Uterus (tissue), 4 donors: ENCODE measurements around the gene UBN1. TPM values are rescaled to one million over a fixed set of nuclear protein-coding genes. Genes with fewer than 3 reads are reported as not detected.
"Not testable (repeated sequence)": the region's sequence is repeated elsewhere in the genome, so short reads cannot be mapped to it uniquely, and the experiment has no call there.

Experiments used
- DNase-seq, 2 donors: peaks; one replicate each; pipeline ENCODE4 v3.0.0-alpha.2; 2019 to 2020
- H3K27ac ChIP-seq, 2 donors: fragments of 200-600 bp; sonication (generic); 1 replicate in 1 of 2; 2 replicates in 1 of 2; pipeline ENCODE4 v1.5.1; 2016 to 2018
- H3K27me3 ChIP-seq, 2 donors: fragments of 200-600 bp; sonication (generic); one replicate each; pipeline ENCODE4 v1.5.1; 2018 to 2019; ENCODE audit warnings: control low read depth in 1 of 2
- H3K36me3 ChIP-seq, 2 donors: fragments of 200-600 bp; sonication (generic); one replicate each; pipeline ENCODE4 v1.5.1; 2019; ENCODE audit warnings: control low read depth in 1 of 2
- H3K4me1 ChIP-seq, 2 donors: fragments of 200-600 bp; sonication (generic); one replicate each; pipeline ENCODE4 v1.5.1; 2018 to 2019; ENCODE audit warnings: control low read depth in 1 of 2
- H3K4me3 ChIP-seq, 2 donors: fragments of 200-600 bp; sonication (generic); 1 replicate in 1 of 2; 2 replicates in 1 of 2; pipeline ENCODE4 v1.5.1; 2018 to 2019; ENCODE audit warnings: mild to moderate bottlenecking in 1 of 2
- H3K9me3 ChIP-seq, 2 donors: fragments of 200-600 bp; sonication (generic); one replicate each; pipeline ENCODE4 v1.5.1; 2019; ENCODE audit warnings: control low read depth in 1 of 2
- CTCF ChIP-seq, 4 experiments: fragments of 200-600 bp in 2 of 4; fragments of 450-650 bp in 2 of 4; sonication (generic) in 2 of 4; IDR thresholded peaks; one replicate each; pipeline ENCODE4 v1.5.1; 2016 to 2019; ENCODE audit warnings: antibody characterized with exemption in 4 of 4, mild to moderate bottlenecking in 2 of 4, moderate library complexity in 1 of 4
- POLR2A ChIP-seq, 2 donors: fragments of 450-650 bp; IDR thresholded peaks; one replicate each; pipeline ENCODE4 v1.6.1; 2016; ENCODE audit warnings: antibody characterized with exemption in 2 of 2, mild to moderate bottlenecking in 1 of 2, moderate library complexity in 1 of 2
- intact Hi-C: fragments of 100-400 bp; cut with DNase I; formaldehyde crosslinking; loops from one replicate; pipeline ENCODE4 v1.15.1; 2023; ENCODE audit warnings: low total_unique reads
- total RNA-seq, 4 donors: library from RNA; depleted of rRNA in 3 of 4; stranded (reverse); fragments of >200 nt in 3 of 4; gene quantifications; one replicate each; pipeline versions ENCODE4 v1.1.0 to v1.2.4, GENCODE V29; 2014 to 2023
- donor health status: DM: yes; HTN: yes; CAD: no.

UBN1 gene
- total RNA-seq, 4 donors from 2014 or later: 4.9 to 56.2 (median 33.4) TPM

- Histone ChIP-seq H3K4me3 (no peak overlapping the region), H3K9me3 (no peaks in the 10 kb centered on the region), H3K27me3 (no peaks in the 10 kb centered on the region), H3K4me1 (no peaks in the 10 kb centered on the region), H3K36me3 (no peaks in the 10 kb centered on the region), H3K27ac (no peak overlapping the region)
- no peak for TF ChIP-seq POLR2A (IDR thresholded peaks at IDR 0.05)
- TF ChIP-seq CTCF (IDR thresholded peaks at IDR 0.05): no peak
- intact Hi-C loops: no loop called here
- no peak for DNase-seq
Observed at GRCh38 chr16:4894276-4895150, 47.2 kb downstream of the UBN1 start.

GRCh38 chr16:4895366-4895765, 48.1 kb downstream of the UBN1 start:
- Histone ChIP-seq H3K4me1 (no peaks in the 10 kb centered on the region), H3K36me3 (no peaks in the 10 kb centered on the region), H3K27ac (no peak overlapping the region), H3K9me3 (no peaks in the 10 kb centered on the region), H3K27me3 (no peaks in the 10 kb centered on the region), H3K4me3 (no peak overlapping the region)
- TF ChIP-seq POLR2A (IDR thresholded peaks at IDR 0.05) (no peak), CTCF (IDR thresholded peaks at IDR 0.05) (no peak)
- no peak for DNase-seq
- intact Hi-C loops: no loop called here

- H3K4me3 ChIP-seq, DNase-seq, H3K36me3 ChIP-seq, intact Hi-C loops, H3K27ac ChIP-seq, H3K27me3 ChIP-seq, H3K9me3 ChIP-seq, H3K4me1 ChIP-seq: not testable (repeated sequence)
Observed at GRCh38 chr16:4896761-4897160, 49.5 kb downstream of the UBN1 start.

- Histone ChIP-seq H3K9me3 (no peaks in the 10 kb centered on the region), H3K36me3 (no peaks in the 10 kb centered on the region), H3K4me3 (no peak overlapping the region), H3K4me1 (no peaks in the 10 kb centered on the region), H3K27ac (no peak overlapping the region), H3K27me3 (no peaks in the 10 kb centered on the region)
- DNase-seq: no peak
- TF ChIP-seq POLR2A (IDR thresholded peaks at IDR 0.05) (no peak), CTCF (IDR thresholded peaks at IDR 0.05) (no peak)
- intact Hi-C loops: no loop called here
Observed at GRCh38 chr16:4897328-4897727, 50.0 kb downstream of the UBN1 start.

GRCh38 chr16:4898811-4899473, 51.7 kb downstream of the UBN1 start:
- no peaks in the 10 kb centered on the region for H3K4me1 ChIP-seq
- no peak overlapping the region for H3K27ac ChIP-seq
- no peak for DNase-seq
- intact Hi-C loops: no loop called here
- no peak overlapping the region for H3K4me3 ChIP-seq
- H3K27me3 ChIP-seq: no peaks in the 10 kb centered on the region
- TF ChIP-seq CTCF (IDR thresholded peaks at IDR 0.05): no peak
- no peak for TF ChIP-seq POLR2A (IDR thresholded peaks at IDR 0.05)
- no peaks in the 10 kb centered on the region for H3K36me3 ChIP-seq
- no peaks in the 10 kb centered on the region for H3K9me3 ChIP-seq
